K562 (cell line): ENCODE data around the gene BAIAP2L2. TPM values are rescaled to one million over a fixed set of nuclear protein-coding genes. Genes with fewer than 3 reads are reported as not detected.

Source experiments
- ATAC-seq: fragments of 200-7000 bp; cut with Tn5 transposase; 3 replicates; pipeline ENCODE4 v1.9.1; 2020; ENCODE audit warnings: moderate library complexity
- BruUV-seq: library from RNA; stranded (reverse); fragments of 400-500 nt; replicated peaks from 2 replicates; lab custom pipeline; 2021; lab: Mats Ljungman, UMichigan
- CTCF ChIA-PET: fragments of 300-600 bp; formaldehyde crosslinking; extraction: SDS; loops from one replicate; lab custom pipeline; 2021; ENCODE audit warnings: low intra/inter-chr PET ratio; lab: Yijun Ruan, JAX
- POLR2A ChIA-PET: fragments of 300-600, 350-650 bp; sonication (Branson Sonifier 250); formaldehyde crosslinking; extraction: SDS; loops from one replicate; lab custom pipeline; 2021; ENCODE audit warnings: antibody characterized with exemption, inconsistent platforms; lab: Yijun Ruan, JAX
- DNase-seq, 4 experiments: peaks; one replicate each; pipeline versions ENCODE4 v3.0.0 to v3.0.0-alpha.2; 2011 to 2018; ENCODE audit warnings: low spot score in 3 of 4, mixed read lengths in 3 of 4; ENCODE audit errors: extremely low read depth in 1 of 4
- FAIRE-seq: peaks from 2 replicates; lab custom pipeline; 2011; peaks lifted over from hg19 to GRCh38; lab: Jason Lieb, UNC
- H2AFZ ChIP-seq: 2 replicates; pipeline ENCODE4 v1.6.0; 2011; ENCODE audit warnings: low read depth, low read length, control low read depth, inconsistent platforms
- H3K27ac ChIP-seq: fragments of 200-600 bp; 3 replicates; pipeline ENCODE4 v1.8.0; 2011; ENCODE audit warnings: low read depth, mild to moderate bottlenecking, control low read depth, inconsistent platforms, low read length, moderate library complexity, mixed read lengths; ENCODE audit errors: extremely low read depth
- H3K27me3 ChIP-seq, 2 experiments: fragments of 300-600 bp in 1 of 2; 2 replicates in 1 of 2; 3 replicates in 1 of 2; pipeline versions ENCODE4 v1.6.0 to v1.8.0; 2011; ENCODE audit warnings: inconsistent platforms in 2 of 2, low read length in 2 of 2, mild to moderate bottlenecking in 1 of 2, mixed read lengths in 1 of 2, moderate library complexity in 1 of 2; ENCODE audit not compliant: control insufficient read depth in 2 of 2, insufficient read depth in 2 of 2
- H3K36me3 ChIP-seq: fragments of 300-600 bp; 3 replicates; pipeline ENCODE4 v1.8.0; 2011; ENCODE audit warnings: mild to moderate bottlenecking, low read length, inconsistent platforms; ENCODE audit not compliant: control insufficient read depth, insufficient read depth
- H3K4me1 ChIP-seq, 2 experiments: fragments of 200-600 bp in 1 of 2; replicated peaks in 1 of 2; 2 replicates in 1 of 2; 3 replicates in 1 of 2; pipeline versions ENCODE4 v1.5.1 to v1.8.0; 2011; ENCODE audit warnings: inconsistent platforms in 2 of 2, low read length in 2 of 2, mild to moderate bottlenecking in 1 of 2, mixed read lengths in 1 of 2, moderate library complexity in 1 of 2; ENCODE audit not compliant: control insufficient read depth in 2 of 2, insufficient read depth in 2 of 2
- H3K4me2 ChIP-seq: 2 replicates; pipeline ENCODE4 v1.6.1; 2011; ENCODE audit warnings: low read length, control low read depth, inconsistent platforms, mixed read lengths; ENCODE audit not compliant: insufficient read depth
- H3K4me3 ChIP-seq: fragments of 200-600 bp; sonication (generic), shearing (Covaris generic); 2 replicates; pipeline ENCODE4 v1.5.1; 2016; ENCODE audit warnings: control low read depth, inconsistent platforms
- H3K79me2 ChIP-seq: fragments of 200-600 bp; 3 replicates; pipeline ENCODE4 v1.8.0; 2011; ENCODE audit warnings: low read length, inconsistent platforms; ENCODE audit not compliant: control insufficient read depth, insufficient read depth
- H3K9ac ChIP-seq, 2 experiments: 2 replicates each; pipeline versions ENCODE4 v1.6.0 to v1.6.1; 2011; ENCODE audit warnings: low read depth in 2 of 2, low read length in 2 of 2, control low read depth in 1 of 2, inconsistent platforms in 1 of 2, mild to moderate bottlenecking in 1 of 2, mixed read lengths in 1 of 2; ENCODE audit not compliant: insufficient read depth in 1 of 2
- H3K9me1 ChIP-seq: one replicate; pipeline ENCODE4 v1.6.0; 2011; ENCODE audit warnings: inconsistent platforms, mild to moderate bottlenecking, low read length, moderate library complexity; ENCODE audit not compliant: control insufficient read depth, insufficient read depth
- H3K9me3 ChIP-seq: replicated peaks from 2 replicates; pipeline ENCODE4 v1.5.1; 2011; ENCODE audit warnings: low read depth, low read length, inconsistent platforms; ENCODE audit not compliant: control insufficient read depth, insufficient read depth
- H4K20me1 ChIP-seq: replicated peaks from 2 replicates; pipeline ENCODE4 v1.6.1; 2011; ENCODE audit warnings: low read length, inconsistent platforms, mixed read lengths; ENCODE audit not compliant: control insufficient read depth, insufficient read depth
- AFF1 ChIP-seq, 2 experiments: fragments of 450-650 bp; IDR thresholded peaks; 2 replicates each; pipeline ENCODE4 v1.6.1; 2018; ENCODE audit warnings: mild to moderate bottlenecking in 2 of 2, low read depth in 1 of 2; ENCODE audit not compliant: partially characterized antibody in 2 of 2
- MAX ChIP-seq: sonication (generic); formaldehyde crosslinking; IDR thresholded peaks from 2 replicates; pipeline ENCODE4 v1.9.0; 2022; ENCODE audit warnings: mild to moderate bottlenecking, missing genetic modification reagents
- ZNF347 ChIP-seq: fragments of 450-650 bp; formaldehyde crosslinking; IDR thresholded peaks from 2 replicates; pipeline ENCODE4 v1.4.0; 2020; ENCODE audit warnings: low read depth, mild to moderate bottlenecking, moderate library complexity
- WGBS: fragments of 100-300 bp; shearing (Covaris generic); methylation state at CpG from one replicate; pipeline ENCODE4 v1.1.6; 2016; ENCODE audit warnings: low coverage, mixed read lengths; ENCODE audit not compliant: insufficient coverage; ENCODE audit errors: missing lambda C conversion rate; 5-methylcytosine and 5-hydroxymethylcytosine counted together
- in situ Hi-C: fragments of 300-500 bp; cut with MboI; formaldehyde crosslinking; loops from 4 replicates; pipeline ENCODE4 v1.15.0; 2018; ENCODE audit warnings: inconsistent platforms, mixed read lengths
- intact Hi-C: fragments of 100-400 bp; cut with micrococcal nuclease; formaldehyde crosslinking; loops from 2 replicates; pipeline ENCODE4 v1.14.2; 2022
- polyA plus RNA-seq, 8 experiments: library from polyadenylated mRNA; depleted of rRNA in 4 of 8; stranded (reverse) in 5 of 8; unstranded in 3 of 8; fragments of >200 nt; fragmentation: Nextera tagmentation in 2 of 8; fragmentation: Illumina TruSeq in 1 of 8; extraction: Ambion mirVana in 2 of 8; extraction: Trizol in 1 of 8; gene quantifications; 2 replicates each; pipeline versions ENCODE4 v1.2.1 to v1.2.3, GENCODE V29; 2011 to 2014; ENCODE audit warnings: inconsistent platforms in 1 of 8, missing spikeins in 1 of 8
- total RNA-seq, 7 experiments: library from RNA; depleted of rRNA in 6 of 7; stranded (reverse); fragments of >200 nt in 6 of 7; fragmentation: Illumina TruSeq in 2 of 7; extraction: Trizol in 2 of 7; gene quantifications; 2 replicates each; pipeline versions ENCODE4 v1.2.1 to v1.2.3, GENCODE V29; 2011 to 2021; ENCODE audit warnings: low replicate concordance in 1 of 7

The BAIAP2L2 gene
- total and polyA plus RNA-seq, 9 of the 15 experiments (the other 6 are each of a cell fraction or from before 2014, with no cell fraction given): 0.04 to 0.22 (median 0.07) TPM; not detected in 4

GRCh38 chr22:38125038-38125610 lies 14.6 kb upstream of the BAIAP2L2 start:
- Histone ChIP-seq H3K79me2 (no peaks in the 10 kb centered on the region), H3K4me3 (no peak overlapping the region), H3K4me1 (peaks cover 18 to 50% of the 10 kb centered on the region in 2 experiments), H3K4me2 (no peak overlapping the region), H3K27me3 (no peaks in the 10 kb centered on the region), H3K36me3 (no peaks in the 10 kb centered on the region), H2AFZ (no peak overlapping the region), H3K9me1 (peaks cover 3% of the 10 kb centered on the region), H4K20me1 (no peaks in the 10 kb centered on the region), H3K27ac (no peak overlapping the region), H3K9me3 (no peaks in the 10 kb centered on the region), H3K9ac (no peak overlapping the region)
- in situ Hi-C loops: no loop called here
- ATAC-seq (no peak), DNase-seq (no peak), FAIRE-seq (no peak)
- CTCF ChIA-PET: no interaction called here
- intact Hi-C loops: no loop called here
- BruUV-seq: no TSS peak
- TF ChIP-seq ZNF347 (no peak), MAX (peak; percentile 46; the same call in 1 of the 2 replicates), AFF1 (IDR thresholded peaks at IDR 0.05; ENCODE audit: low read depth in 1 of 2, partially characterized antibody in 2 of 2) (no peak)
- POLR2A ChIA-PET: no interaction called here
- WGBS: 75% methylated on average over 7 of the region's 14 CpGs
